Activated T-cell treated with anti-CD3 and anti-CD28 coated beads, Interleukin-2, amount 50 U/mL, for 4 hours (primary cell): ENCODE data around the gene POLR3A. TPM values are rescaled to one million over a fixed set of nuclear protein-coding genes. Genes with fewer than 3 reads are reported as not detected.

Experiments
- ATAC-seq, 2 donors: fragments of 200-7000 bp; cut with Tn5 transposase; one replicate each; pipeline ENCODE4 v1.10.0; 2021
- DNase-seq: peaks from one replicate; pipeline ENCODE4 v3.0.0-alpha.2; 2020
- H3K27me3 Mint-ChIP-seq: one replicate; pipeline ENCODE4 v1.8.0; 2021; ENCODE audit warnings: low read depth, mixed read lengths
- H3K36me3 Mint-ChIP-seq: one replicate; pipeline ENCODE4 v1.8.0; 2022; ENCODE audit warnings: mixed read lengths; ENCODE audit not compliant: insufficient read depth
- H3K4me1 Mint-ChIP-seq: one replicate; pipeline ENCODE4 v1.8.0; 2021; ENCODE audit warnings: low read depth, mixed read lengths
- H3K4me3 Mint-ChIP-seq: one replicate; pipeline ENCODE4 v1.8.0; 2021; ENCODE audit warnings: mild to moderate bottlenecking, moderate library complexity, mixed read lengths
- H3K9me3 Mint-ChIP-seq: one replicate; pipeline ENCODE4 v1.8.0; 2021; ENCODE audit warnings: mixed read lengths
- total RNA-seq, 3 donors: library from RNA; stranded (reverse); gene quantifications; one replicate each; pipeline ENCODE4 v1.2.1, GENCODE V29; 2021

Gene POLR3A
- total RNA-seq, 3 donors from 2014 or later = 30.7 to 33.7 (median 31.0) TPM

- H3K4me3 Mint-ChIP-seq = no peak overlapping the region
- DNase-seq = no peak
- peaks cover 39% of the 10 kb centered on the region for H3K27me3 Mint-ChIP-seq
- no peaks in the 10 kb centered on the region for H3K36me3 Mint-ChIP-seq
- H3K9me3 Mint-ChIP-seq = no peaks in the 10 kb centered on the region
- peaks cover 10% of the 10 kb centered on the region for H3K4me1 Mint-ChIP-seq
- no peak for ATAC-seq
Measured at GRCh38 chr10:77922566-77923179, 106.6 kb downstream of the POLR3A start.

- Mint-ChIP-seq H3K27me3 (peaks cover 34% of the 10 kb centered on the region), H3K36me3 (no peaks in the 10 kb centered on the region), H3K4me3 (no peak overlapping the region), H3K4me1 (peaks cover 7% of the 10 kb centered on the region), H3K9me3 (no peaks in the 10 kb centered on the region)
- no peak for ATAC-seq
- DNase-seq = no peak
Measured at GRCh38 chr10:77922055-77922454, 107.3 kb downstream of the POLR3A start.

GRCh38 chr10:77921395-77921794, 107.9 kb downstream of the POLR3A start:
- DNase-seq (no peak), ATAC-seq (no peak)
- H3K4me1 Mint-ChIP-seq = peaks cover 7% of the 10 kb centered on the region
- H3K9me3 Mint-ChIP-seq = no peaks in the 10 kb centered on the region
- H3K27me3 Mint-ChIP-seq = peaks cover 34% of the 10 kb centered on the region
- H3K36me3 Mint-ChIP-seq = no peaks in the 10 kb centered on the region
- H3K4me3 Mint-ChIP-seq = no peak overlapping the region

- no peaks in the 10 kb centered on the region for H3K36me3 Mint-ChIP-seq
- H3K27me3 Mint-ChIP-seq = peaks cover 33% of the 10 kb centered on the region
- no peak overlapping the region for H3K4me3 Mint-ChIP-seq
- ATAC-seq (no peak), DNase-seq (no peak)
- no peaks in the 10 kb centered on the region for H3K9me3 Mint-ChIP-seq
- H3K4me1 Mint-ChIP-seq = peaks cover 6% of the 10 kb centered on the region
Measured at GRCh38 chr10:77920495-77920894, 108.8 kb downstream of the POLR3A start.

GRCh38 chr10:77919713-77920108, 109.6 kb downstream of the POLR3A start:
- Mint-ChIP-seq H3K27me3 (peaks cover 26% of the 10 kb centered on the region), H3K9me3 (no peaks in the 10 kb centered on the region), H3K36me3 (no peaks in the 10 kb centered on the region), H3K4me1 (no peaks in the 10 kb centered on the region), H3K4me3 (no peak overlapping the region)
- no peak for ATAC-seq
- no peak for DNase-seq

Other genes with a start within 250 kb of the POLR3A start
- gene DLG5, start 102.8 kb downstream of the POLR3A start, total RNA-seq = 1 to 10 TPM; 1.0 to 1.5 (median 1.5) TPM
- 1,000 to 10,000 TPM; 1,842 to 2,104 (median 1,901) TPM for gene RPS24, start 4.3 kb upstream of the POLR3A start, total RNA-seq